T-helper 1 cell treated with Interleukin-12 subunit alpha and Interleukin-12 subunit beta and Interleukin-4 antibody, amounts not matched to agents 30 μg/mL and 1 μg/mL, for 36 hours (primary cell): Measurements from ENCODE around the gene FUT9.

Experiments used
- H3K27ac Mint-ChIP-seq: one replicate; pipeline ENCODE4 v1.8.0; 2021; ENCODE audit warnings: mild to moderate bottlenecking, mixed read lengths
- H3K27me3 Mint-ChIP-seq: one replicate; pipeline ENCODE4 v1.8.0; 2021; ENCODE audit warnings: low read depth, mixed read lengths
- H3K36me3 Mint-ChIP-seq: one replicate; pipeline ENCODE4 v1.8.0; 2021; ENCODE audit warnings: low read depth, mixed read lengths
- H3K4me1 Mint-ChIP-seq: one replicate; pipeline ENCODE4 v1.8.0; 2021; ENCODE audit warnings: low read depth, mixed read lengths
- H3K4me3 Mint-ChIP-seq: one replicate; pipeline ENCODE4 v1.8.0; 2021; ENCODE audit warnings: mild to moderate bottlenecking, moderate library complexity, mixed read lengths
- H3K9me3 Mint-ChIP-seq: one replicate; pipeline ENCODE4 v1.8.0; 2021; ENCODE audit warnings: mixed read lengths

Gene FUT9

GRCh38 chr6:96101564-96101963 is 85.8 kb downstream of the FUT9 start:
- H3K27me3 Mint-ChIP-seq, result no peaks in the 10 kb centered on the region
- no peak overlapping the region for H3K27ac Mint-ChIP-seq
- H3K4me3 Mint-ChIP-seq, result no peak overlapping the region
- no peaks in the 10 kb centered on the region for H3K9me3 Mint-ChIP-seq
- H3K4me1 Mint-ChIP-seq, result no peaks in the 10 kb centered on the region
- H3K36me3 Mint-ChIP-seq, result no peaks in the 10 kb centered on the region

- no peak overlapping the region for H3K27ac Mint-ChIP-seq
- H3K4me1 Mint-ChIP-seq, result no peaks in the 10 kb centered on the region
Observed at GRCh38 chr6:96104910-96105309, 89.1 kb downstream of the FUT9 start.

GRCh38 chr6:96110878-96111277 is 95.1 kb downstream of the FUT9 start:
- H3K4me1 Mint-ChIP-seq, result no peaks in the 10 kb centered on the region
- no peaks in the 10 kb centered on the region for H3K27me3 Mint-ChIP-seq
- no peaks in the 10 kb centered on the region for H3K9me3 Mint-ChIP-seq
- no peak overlapping the region for H3K4me3 Mint-ChIP-seq
- H3K27ac Mint-ChIP-seq, result no peak overlapping the region
- no peaks in the 10 kb centered on the region for H3K36me3 Mint-ChIP-seq

More at GRCh38 chr6:96104910-96105309, 89.1 kb downstream of the FUT9 start:
- Mint-ChIP-seq H3K27me3 (no peaks in the 10 kb centered on the region), H3K4me3 (no peak overlapping the region), H3K36me3 (no peaks in the 10 kb centered on the region), H3K9me3 (no peaks in the 10 kb centered on the region)

GRCh38 chr6:96116674-96117073 is 100.9 kb downstream of the FUT9 start:
- Mint-ChIP-seq H3K4me3 (no peak overlapping the region), H3K27ac (no peak overlapping the region), H3K4me1 (no peaks in the 10 kb centered on the region), H3K9me3 (no peaks in the 10 kb centered on the region), H3K36me3 (no peaks in the 10 kb centered on the region), H3K27me3 (no peaks in the 10 kb centered on the region)

GRCh38 chr6:96124778-96125177 is 109.0 kb downstream of the FUT9 start:
- no peak overlapping the region for H3K4me3 Mint-ChIP-seq
- no peaks in the 10 kb centered on the region for H3K27me3 Mint-ChIP-seq
- peaks cover 5% of the 10 kb centered on the region for H3K9me3 Mint-ChIP-seq
- no peak overlapping the region for H3K27ac Mint-ChIP-seq
- no peaks in the 10 kb centered on the region for H3K4me1 Mint-ChIP-seq
- no peaks in the 10 kb centered on the region for H3K36me3 Mint-ChIP-seq

GRCh38 chr6:96138406-96138805 is 122.6 kb downstream of the FUT9 start:
- Mint-ChIP-seq H3K27ac (no peak overlapping the region), H3K4me1 (no peaks in the 10 kb centered on the region), H3K4me3 (no peak overlapping the region), H3K9me3 (no peaks in the 10 kb centered on the region), H3K27me3 (no peaks in the 10 kb centered on the region), H3K36me3 (no peaks in the 10 kb centered on the region)

GRCh38 chr6:96142142-96142541 is 126.4 kb downstream of the FUT9 start:
- Mint-ChIP-seq H3K4me1 (no peaks in the 10 kb centered on the region), H3K4me3 (no peak overlapping the region), H3K27ac (no peak overlapping the region), H3K9me3 (no peaks in the 10 kb centered on the region), H3K36me3 (no peaks in the 10 kb centered on the region), H3K27me3 (no peaks in the 10 kb centered on the region)

- H3K9me3 Mint-ChIP-seq, result no peaks in the 10 kb centered on the region
- no peak overlapping the region for H3K4me3 Mint-ChIP-seq
- no peaks in the 10 kb centered on the region for H3K4me1 Mint-ChIP-seq
- H3K27me3 Mint-ChIP-seq, result no peaks in the 10 kb centered on the region
- H3K27ac Mint-ChIP-seq, result no peak overlapping the region
- H3K36me3 Mint-ChIP-seq, result no peaks in the 10 kb centered on the region
Observed at GRCh38 chr6:96150431-96150830, 134.7 kb downstream of the FUT9 start.

GRCh38 chr6:96151707-96152106 is 135.9 kb downstream of the FUT9 start:
- Mint-ChIP-seq H3K27me3 (no peaks in the 10 kb centered on the region), H3K4me1 (no peaks in the 10 kb centered on the region), H3K9me3 (no peaks in the 10 kb centered on the region), H3K27ac (no peak overlapping the region), H3K4me3 (no peak overlapping the region), H3K36me3 (no peaks in the 10 kb centered on the region)

GRCh38 chr6:96152114-96152708 is 136.4 kb downstream of the FUT9 start:
- Mint-ChIP-seq H3K4me1 (no peaks in the 10 kb centered on the region), H3K27ac (no peak overlapping the region), H3K36me3 (no peaks in the 10 kb centered on the region), H3K27me3 (no peaks in the 10 kb centered on the region), H3K4me3 (no peak overlapping the region), H3K9me3 (no peaks in the 10 kb centered on the region)

GRCh38 chr6:96153775-96154174 is 138.0 kb downstream of the FUT9 start:
- Mint-ChIP-seq H3K4me3 (no peak overlapping the region), H3K4me1 (peaks cover 2% of the 10 kb centered on the region), H3K27ac (no peak overlapping the region), H3K27me3 (no peaks in the 10 kb centered on the region), H3K36me3 (no peaks in the 10 kb centered on the region), H3K9me3 (no peaks in the 10 kb centered on the region)

- Mint-ChIP-seq H3K4me1 (peaks cover 2% of the 10 kb centered on the region), H3K9me3 (no peaks in the 10 kb centered on the region), H3K4me3 (no peak overlapping the region), H3K27ac (no peak overlapping the region), H3K36me3 (no peaks in the 10 kb centered on the region), H3K27me3 (no peaks in the 10 kb centered on the region)
Observed at GRCh38 chr6:96156425-96156824, 140.7 kb downstream of the FUT9 start.

- H3K4me3 Mint-ChIP-seq, result no peak overlapping the region
- peaks cover 2% of the 10 kb centered on the region for H3K4me1 Mint-ChIP-seq
- no peaks in the 10 kb centered on the region for H3K36me3 Mint-ChIP-seq
- no peaks in the 10 kb centered on the region for H3K9me3 Mint-ChIP-seq
- H3K27ac Mint-ChIP-seq, result no peak overlapping the region
- H3K27me3 Mint-ChIP-seq, result no peaks in the 10 kb centered on the region
Observed at GRCh38 chr6:96157018-96157565, 141.3 kb downstream of the FUT9 start.

GRCh38 chr6:96162711-96163120 is 146.9 kb downstream of the FUT9 start:
- no peak overlapping the region for H3K4me3 Mint-ChIP-seq
- no peaks in the 10 kb centered on the region for H3K27me3 Mint-ChIP-seq
- H3K36me3 Mint-ChIP-seq, result no peaks in the 10 kb centered on the region
- H3K4me1 Mint-ChIP-seq, result peaks cover 2% of the 10 kb centered on the region
- no peaks in the 10 kb centered on the region for H3K9me3 Mint-ChIP-seq
- no peak overlapping the region for H3K27ac Mint-ChIP-seq

- no peaks in the 10 kb centered on the region for H3K9me3 Mint-ChIP-seq
- no peaks in the 10 kb centered on the region for H3K27me3 Mint-ChIP-seq
Observed at GRCh38 chr6:96164802-96165201, 149.0 kb downstream of the FUT9 start.

GRCh38 chr6:96171112-96171511 is 155.3 kb downstream of the FUT9 start:
- Mint-ChIP-seq H3K27ac (no peak overlapping the region), H3K9me3 (no peaks in the 10 kb centered on the region), H3K4me1 (no peaks in the 10 kb centered on the region), H3K36me3 (no peaks in the 10 kb centered on the region), H3K27me3 (no peaks in the 10 kb centered on the region), H3K4me3 (no peak overlapping the region)

More at GRCh38 chr6:96164802-96165201, 149.0 kb downstream of the FUT9 start:
- Mint-ChIP-seq H3K4me3 (no peak overlapping the region), H3K36me3 (no peaks in the 10 kb centered on the region), H3K27ac (no peak overlapping the region), H3K4me1 (no peaks in the 10 kb centered on the region)
